ENCODE measurements around the gene EHMT1.

The EHMT1 gene

DNA sequence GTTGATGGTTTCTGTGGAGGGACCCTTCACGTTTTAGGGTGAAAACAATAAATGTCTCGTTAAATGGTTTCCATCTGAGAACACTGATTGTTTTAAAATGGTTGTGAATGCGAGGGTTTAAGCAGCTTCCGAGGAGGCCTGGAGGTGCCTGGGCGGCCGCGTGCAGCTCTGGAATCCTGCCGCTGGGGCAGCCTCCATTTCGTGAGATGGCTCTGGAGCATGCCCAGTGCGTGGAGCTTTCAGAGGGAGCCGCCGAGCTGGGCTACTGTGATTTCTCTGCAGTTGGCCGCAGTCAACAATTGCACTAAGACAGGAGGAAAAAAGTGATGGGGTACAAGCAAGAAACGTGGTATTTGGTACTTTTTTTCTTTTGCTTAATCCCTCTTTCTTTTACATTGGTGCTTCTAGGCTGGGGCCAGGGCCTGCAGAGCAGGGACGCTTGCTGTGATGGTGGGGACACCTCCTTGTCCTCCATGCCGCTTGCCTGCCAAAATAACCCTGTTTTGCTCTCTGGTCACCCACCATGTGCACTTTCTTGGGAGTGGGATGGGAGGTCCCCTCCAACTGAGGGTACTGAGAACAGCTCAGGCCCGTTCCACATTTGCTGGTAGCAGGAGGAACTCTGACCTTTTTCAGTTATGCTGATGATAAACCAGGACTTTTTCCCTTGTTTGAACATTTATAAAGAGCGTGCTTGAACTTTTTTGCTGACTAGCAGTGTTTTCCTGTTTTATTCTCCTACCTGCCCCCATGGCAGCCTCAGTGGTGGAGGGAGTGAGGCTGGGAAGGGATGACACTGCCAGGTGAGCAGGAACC lies 47.1 kb downstream of the EHMT1 start:
- no peak overlapping the region for H3K18ac ChIP-seq (ENCODE audit: low read length)
- H3K4ac ChIP-seq (ENCODE audit: low read depth, low read length): peak overlapping the region; percentile 49
- H3K9ac ChIP-seq (ENCODE audit: low read length): peak overlapping the region; percentile 66
- no peak overlapping the region for H2BK120ac ChIP-seq (ENCODE audit: low read depth, low read length)
- peak overlapping the region; percentile 93 for H3K56ac ChIP-seq (ENCODE audit: low read length)
- H2AK5ac ChIP-seq (ENCODE audit: low read length): peak overlapping the region; percentile 100
- H4K5ac ChIP-seq (ENCODE audit: low read length): peak overlapping the region; percentile 29
- no peaks in the 10 kb centered on the region for H3K36me3 ChIP-seq (ENCODE audit: control insufficient read depth, insufficient read depth, low read length)
- H3K4me3 ChIP-seq (ENCODE audit: low read length): no peak overlapping the region
- H3K4me1 ChIP-seq (ENCODE audit: control insufficient read depth, low read depth, low read length): peaks cover 28% of the 10 kb centered on the region
- peak overlapping the region; percentile 59 for H3K23ac ChIP-seq (ENCODE audit: low read length)
- WGBS (ENCODE audit: extremely low coverage, insufficient coverage, low lambda C conversion rate): no CpG with 5 or more reads among the region's 18 CpGs
- peaks cover 54% of the 10 kb centered on the region for H3K79me2 ChIP-seq (ENCODE audit: control insufficient read depth, insufficient read depth, low read length)
- DNase-seq: peak; percentile 79
- no peaks in the 10 kb centered on the region for H3K27me3 ChIP-seq (ENCODE audit: insufficient read depth, low read length, poor library complexity)
- H3K79me1 ChIP-seq (ENCODE audit: low read length): peaks cover 38% of the 10 kb centered on the region
- H4K8ac ChIP-seq (ENCODE audit: low read depth, low read length): no peak overlapping the region
- no peak overlapping the region for H2BK15ac ChIP-seq (replicated peaks; ENCODE audit: low read depth)
- no peak overlapping the region for H3K4me2 ChIP-seq (ENCODE audit: low read length)
- peak overlapping the region; percentile 88 for H2BK5ac ChIP-seq (ENCODE audit: low read length)
- H3K27ac ChIP-seq (ENCODE audit: low read depth, low read length): peak overlapping the region; percentile 43

DNA sequence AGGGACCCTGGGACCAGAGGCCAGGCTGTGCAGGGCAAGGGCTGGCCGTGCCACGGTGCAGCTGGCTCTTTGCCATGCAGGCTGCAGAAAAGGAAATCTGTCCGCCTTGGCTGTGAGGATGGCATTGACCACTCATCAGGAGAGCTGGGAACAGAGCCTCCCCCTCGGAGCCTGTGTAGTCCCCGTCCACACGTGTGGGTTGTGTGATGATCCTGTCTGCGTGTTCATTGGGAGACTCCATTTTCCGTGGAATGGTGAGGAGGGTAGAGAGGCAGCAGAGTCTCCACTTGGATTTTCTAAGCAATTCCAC lies 47.7 kb downstream of the EHMT1 start:
- peak overlapping the region; percentile 59 for H3K23ac ChIP-seq (ENCODE audit: low read length)
- no peak overlapping the region for H3K4me3 ChIP-seq (ENCODE audit: low read length)
- no peak overlapping the region for H2BK120ac ChIP-seq (ENCODE audit: low read depth, low read length)
- H4K8ac ChIP-seq (ENCODE audit: low read depth, low read length): no peak overlapping the region
- no peak overlapping the region for H3K27ac ChIP-seq (ENCODE audit: low read depth, low read length)
- H3K18ac ChIP-seq (ENCODE audit: low read length): no peak overlapping the region
- peak overlapping the region; percentile 98 for H4K5ac ChIP-seq (ENCODE audit: low read length)
- no peak for DNase-seq
- H3K79me1 ChIP-seq (ENCODE audit: low read length): peaks cover 38% of the 10 kb centered on the region
- peak overlapping the region; percentile 88 for H2BK5ac ChIP-seq (ENCODE audit: low read length)
- H2BK15ac ChIP-seq (replicated peaks; ENCODE audit: low read depth): no peak overlapping the region
- no CpG with 5 or more reads among the region's 8 CpGs for WGBS (ENCODE audit: extremely low coverage, insufficient coverage, low lambda C conversion rate)
- H3K27me3 ChIP-seq (ENCODE audit: insufficient read depth, low read length, poor library complexity): no peaks in the 10 kb centered on the region
- H3K56ac ChIP-seq (ENCODE audit: low read length): peak overlapping the region; percentile 93
- H3K9ac ChIP-seq (ENCODE audit: low read length): peak overlapping the region; percentile 66
- H3K79me2 ChIP-seq (ENCODE audit: control insufficient read depth, insufficient read depth, low read length): peaks cover 55% of the 10 kb centered on the region
- peak overlapping the region; percentile 15 for H3K4me2 ChIP-seq (ENCODE audit: low read length)
- H3K4me1 ChIP-seq (ENCODE audit: control insufficient read depth, low read depth, low read length): peaks cover 28% of the 10 kb centered on the region
- H2AK5ac ChIP-seq (ENCODE audit: low read length): peak overlapping the region; percentile 100
- H3K4ac ChIP-seq (ENCODE audit: low read depth, low read length): peak overlapping the region; percentile 49
- no peaks in the 10 kb centered on the region for H3K36me3 ChIP-seq (ENCODE audit: control insufficient read depth, insufficient read depth, low read length)

DNA sequence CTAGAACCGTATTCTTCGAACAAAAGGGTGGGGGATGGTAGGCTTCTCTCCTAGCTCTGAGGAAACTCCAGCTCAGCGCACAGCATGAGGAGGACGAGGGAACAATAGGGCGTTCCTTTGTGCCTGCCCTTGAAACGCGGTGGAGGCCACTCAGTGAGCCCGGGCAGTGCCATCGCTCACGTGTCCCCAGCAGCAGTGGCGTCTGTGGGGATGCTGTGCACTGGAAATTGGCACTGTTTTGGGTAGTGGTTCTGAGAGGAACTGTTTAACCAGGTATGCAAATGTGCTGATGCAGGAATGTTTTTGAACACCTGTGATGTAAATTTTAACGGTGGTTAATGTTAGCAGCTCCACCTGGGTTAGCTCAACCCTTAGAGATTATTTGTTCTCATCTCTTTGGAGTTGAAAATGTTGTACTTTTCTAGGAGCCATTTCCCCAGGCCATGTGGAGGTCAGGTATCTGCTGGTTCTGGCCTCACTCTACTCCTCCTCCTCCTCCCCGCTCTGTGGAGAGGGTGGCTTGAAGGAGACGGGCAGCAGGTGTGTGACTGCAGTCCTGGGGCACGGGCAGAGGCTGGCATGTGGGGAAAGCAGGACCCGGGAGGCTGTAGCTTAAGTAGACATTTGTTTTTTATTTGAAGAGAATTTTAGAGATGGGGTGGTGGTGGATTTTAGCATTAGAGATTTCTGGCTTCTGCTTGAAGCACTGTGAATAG lies 48.3 kb downstream of the EHMT1 start:
- Histone ChIP-seq H4K5ac (ENCODE audit: low read length) (no peak overlapping the region), H3K27ac (ENCODE audit: low read depth, low read length) (no peak overlapping the region), H2BK120ac (ENCODE audit: low read depth, low read length) (no peak overlapping the region), H3K79me1 (ENCODE audit: low read length) (peaks cover 38% of the 10 kb centered on the region), H3K4me1 (ENCODE audit: control insufficient read depth, low read depth, low read length) (peaks cover 28% of the 10 kb centered on the region), H3K27me3 (ENCODE audit: insufficient read depth, low read length, poor library complexity) (no peaks in the 10 kb centered on the region), H3K9ac (ENCODE audit: low read length) (peak overlapping the region; percentile 53), H3K4me2 (ENCODE audit: low read length) (peak overlapping the region; percentile 56), H3K4ac (ENCODE audit: low read depth, low read length) (peak overlapping the region; percentile 28), H3K4me3 (ENCODE audit: low read length) (no peak overlapping the region), H4K8ac (ENCODE audit: low read depth, low read length) (no peak overlapping the region), H3K36me3 (ENCODE audit: control insufficient read depth, insufficient read depth, low read length) (no peaks in the 10 kb centered on the region), H3K56ac (ENCODE audit: low read length) (peak overlapping the region; percentile 78), H2BK15ac (replicated peaks; ENCODE audit: low read depth) (no peak overlapping the region), H2AK5ac (ENCODE audit: low read length) (peak overlapping the region; percentile 98), H3K18ac (ENCODE audit: low read length) (no peak overlapping the region), H2BK5ac (ENCODE audit: low read length) (peak overlapping the region; percentile 65), H3K79me2 (ENCODE audit: control insufficient read depth, insufficient read depth, low read length) (peaks cover 60% of the 10 kb centered on the region), H3K23ac (ENCODE audit: low read length) (no peak overlapping the region)
- DNase-seq: peak; percentile 88
- no CpG with 5 or more reads among the region's 16 CpGs for WGBS (ENCODE audit: extremely low coverage, insufficient coverage, low lambda C conversion rate)

DNA sequence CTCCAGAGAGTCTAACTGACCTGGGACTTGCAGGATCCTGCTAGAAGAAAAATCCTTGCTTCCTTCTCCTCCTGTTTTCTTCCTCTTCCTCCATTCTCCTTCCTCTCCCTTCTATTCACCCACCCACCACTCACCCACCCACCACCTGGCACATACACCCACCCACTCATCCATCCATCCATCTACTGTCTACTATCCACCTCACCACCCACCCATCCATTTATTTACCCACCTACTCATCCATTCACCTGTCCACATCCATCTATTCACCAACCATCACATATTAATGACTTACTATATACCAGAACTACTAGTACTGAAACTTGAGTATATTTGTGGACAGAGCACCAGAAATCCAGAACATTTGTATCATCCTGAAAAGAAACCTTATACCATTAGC lies 49.4 kb downstream of the EHMT1 start:
- H3K23ac ChIP-seq (ENCODE audit: low read length): peak overlapping the region; percentile 17
- H3K9ac ChIP-seq (ENCODE audit: low read length): no peak overlapping the region
- no peaks in the 10 kb centered on the region for H3K27me3 ChIP-seq (ENCODE audit: insufficient read depth, low read length, poor library complexity)
- no peak overlapping the region for H4K5ac ChIP-seq (ENCODE audit: low read length)
- H2BK15ac ChIP-seq (replicated peaks; ENCODE audit: low read depth): no peak overlapping the region
- no peak overlapping the region for H3K56ac ChIP-seq (ENCODE audit: low read length)
- peaks cover 60% of the 10 kb centered on the region for H3K79me2 ChIP-seq (ENCODE audit: control insufficient read depth, insufficient read depth, low read length)
- H3K18ac ChIP-seq (ENCODE audit: low read length): no peak overlapping the region
- H3K4me1 ChIP-seq (ENCODE audit: control insufficient read depth, low read depth, low read length): peaks cover 28% of the 10 kb centered on the region
- H4K8ac ChIP-seq (ENCODE audit: low read depth, low read length): no peak overlapping the region
- no peak overlapping the region for H3K27ac ChIP-seq (ENCODE audit: low read depth, low read length)
- no peak overlapping the region for H3K4me3 ChIP-seq (ENCODE audit: low read length)
- H3K4ac ChIP-seq (ENCODE audit: low read depth, low read length): no peak overlapping the region
- H3K4me2 ChIP-seq (ENCODE audit: low read length): no peak overlapping the region
- H2BK5ac ChIP-seq (ENCODE audit: low read length): no peak overlapping the region
- no peak overlapping the region for H2AK5ac ChIP-seq (ENCODE audit: low read length)
- DNase-seq: no peak
- peaks cover 37% of the 10 kb centered on the region for H3K79me1 ChIP-seq (ENCODE audit: low read length)
- H2BK120ac ChIP-seq (ENCODE audit: low read depth, low read length): no peak overlapping the region
- no peaks in the 10 kb centered on the region for H3K36me3 ChIP-seq (ENCODE audit: control insufficient read depth, insufficient read depth, low read length)

- no peak overlapping the region for H3K4ac ChIP-seq (ENCODE audit: low read depth, low read length)
- H3K27ac ChIP-seq (ENCODE audit: low read depth, low read length): no peak overlapping the region
- H2BK15ac ChIP-seq (replicated peaks; ENCODE audit: low read depth): no peak overlapping the region
- peaks cover 41% of the 10 kb centered on the region for H3K79me1 ChIP-seq (ENCODE audit: low read length)
- no CpG with 5 or more reads among the region's 23 CpGs for WGBS (ENCODE audit: extremely low coverage, insufficient coverage, low lambda C conversion rate)
- peaks cover 69% of the 10 kb centered on the region for H3K79me2 ChIP-seq (ENCODE audit: control insufficient read depth, insufficient read depth, low read length)
- peaks cover 33% of the 10 kb centered on the region for H3K4me1 ChIP-seq (ENCODE audit: control insufficient read depth, low read depth, low read length)
- H2BK5ac ChIP-seq (ENCODE audit: low read length): no peak overlapping the region
- H3K36me3 ChIP-seq (ENCODE audit: control insufficient read depth, insufficient read depth, low read length): no peaks in the 10 kb centered on the region
- no peak overlapping the region for H3K23ac ChIP-seq (ENCODE audit: low read length)
- H3K4me3 ChIP-seq (ENCODE audit: low read length): no peak overlapping the region
- H3K18ac ChIP-seq (ENCODE audit: low read length): no peak overlapping the region
- DNase-seq: peak; percentile 50
- H3K9ac ChIP-seq (ENCODE audit: low read length): no peak overlapping the region
- no peaks in the 10 kb centered on the region for H3K27me3 ChIP-seq (ENCODE audit: insufficient read depth, low read length, poor library complexity)
- no peak overlapping the region for H3K4me2 ChIP-seq (ENCODE audit: low read length)
- H2AK5ac ChIP-seq (ENCODE audit: low read length): no peak overlapping the region
- H3K56ac ChIP-seq (ENCODE audit: low read length): no peak overlapping the region
- H2BK120ac ChIP-seq (ENCODE audit: low read depth, low read length): no peak overlapping the region
- H4K8ac ChIP-seq (ENCODE audit: low read depth, low read length): no peak overlapping the region
- no peak overlapping the region for H4K5ac ChIP-seq (ENCODE audit: low read length)
Observed at GRCh38 chr9:137669261-137669672, 50.5 kb downstream of the EHMT1 start.

All from mesendoderm (in vitro differentiated cells).